WTC11 (cell line): ENCODE data around the gene HLA-C. TPM values are rescaled to one million over a fixed set of nuclear protein-coding genes. Genes with fewer than 3 reads are reported as not detected.

Source experiments
- ATAC-seq: fragments of 200-7000 bp; cut with Tn5 transposase; 2 replicates; pipeline ENCODE4 v1.10.0; 2021; ENCODE audit warnings: mild to moderate bottlenecking, moderate library complexity
- CTCF ChIA-PET: fragments of 300-600 bp; sonication (Branson Sonifier 250); formaldehyde crosslinking; loops from one replicate; lab custom pipeline; 2021; ENCODE audit warnings: antibody characterized with exemption; lab: Charles Lee
- POLR2A ChIA-PET: fragments of 350-600 bp; sonication (Branson Sonifier 250); formaldehyde crosslinking; loops from one replicate; lab custom pipeline; 2021; ENCODE audit warnings: antibody characterized with exemption; lab: Charles Lee
- DNase-seq: peaks from one replicate; pipeline ENCODE4 v3.0.0; 2021; ENCODE audit warnings: low spot score
- H3K27ac Mint-ChIP-seq: 2 replicates; pipeline ENCODE4 v1.8.0; 2021; ENCODE audit warnings: mixed read lengths
- H3K27me3 Mint-ChIP-seq: 2 replicates; pipeline ENCODE4 v1.8.0; 2021; ENCODE audit warnings: low read depth, mild to moderate bottlenecking, moderate library complexity, mixed read lengths
- H3K36me3 Mint-ChIP-seq: 2 replicates; pipeline ENCODE4 v1.8.0; 2021; ENCODE audit warnings: mixed read lengths
- H3K4me1 Mint-ChIP-seq: 2 replicates; pipeline ENCODE4 v1.8.0; 2022; ENCODE audit warnings: mixed read lengths
- H3K4me3 Mint-ChIP-seq: 2 replicates; pipeline ENCODE4 v1.8.0; 2021; ENCODE audit warnings: mild to moderate bottlenecking, moderate library complexity, mixed read lengths
- H3K9me3 Mint-ChIP-seq: 2 replicates; pipeline ENCODE4 v1.8.0; 2021; ENCODE audit warnings: mixed read lengths
- AFF4 ChIP-seq: sonication (generic); formaldehyde crosslinking; IDR thresholded peaks from 2 replicates; pipeline ENCODE4 v1.8.1; 2023; ENCODE audit warnings: mild to moderate bottlenecking, missing genetic modification reagents, borderline replicate concordance
- ATF2 ChIP-seq: sonication (generic); formaldehyde crosslinking; IDR thresholded peaks from 2 replicates; pipeline ENCODE4 v1.8.1; 2022; ENCODE audit warnings: low read depth, missing genetic modification reagents, borderline replicate concordance
- CDX4 ChIP-seq: fragments of 250-450 bp; sonication (Bioruptor Pico); IDR thresholded peaks from 2 replicates; pipeline ENCODE4 v1.9.0; 2021; ENCODE audit warnings: moderate library complexity, mild to moderate bottlenecking, inconsistent platforms, borderline replicate concordance
- FOXJ3 ChIP-seq: sonication (generic); formaldehyde crosslinking; IDR thresholded peaks from 2 replicates; pipeline ENCODE4 v1.9.0; 2021; ENCODE audit warnings: missing genetic modification reagents, mild to moderate bottlenecking, borderline replicate concordance
- NFYB ChIP-seq: sonication (generic); formaldehyde crosslinking; conservative IDR thresholded peaks from 2 replicates; pipeline ENCODE4 v1.8.0; 2022; ENCODE audit warnings: low read depth, missing genetic modification reagents
- RORB ChIP-seq: fragments of 250-450 bp; sonication (Bioruptor Pico); IDR thresholded peaks from 2 replicates; pipeline ENCODE4 v1.9.0; 2021; ENCODE audit warnings: mild to moderate bottlenecking
- SOX15 ChIP-seq: fragments of 250-450 bp; sonication (Bioruptor Pico); IDR thresholded peaks from 2 replicates; pipeline ENCODE4 v1.9.0; 2021; ENCODE audit warnings: mild to moderate bottlenecking
- USF2 ChIP-seq: sonication (generic); formaldehyde crosslinking; IDR thresholded peaks from 2 replicates; pipeline ENCODE4 v1.8.1; 2023; ENCODE audit warnings: mild to moderate bottlenecking, missing genetic modification reagents, moderate library complexity
- ZBTB43 ChIP-seq: sonication (generic); formaldehyde crosslinking; IDR thresholded peaks from 2 replicates; pipeline ENCODE4 v1.8.1; 2023; ENCODE audit warnings: mild to moderate bottlenecking, missing genetic modification reagents
- ZNF396 ChIP-seq: fragments of 250-450 bp; sonication (Bioruptor Pico); IDR thresholded peaks from 2 replicates; pipeline ENCODE4 v1.8.0; 2021; ENCODE audit warnings: mild to moderate bottlenecking, moderate library complexity, borderline replicate concordance
- ZNF423 ChIP-seq: fragments of 250-450 bp; sonication (Bioruptor Pico); IDR thresholded peaks from 2 replicates; pipeline ENCODE4 v2.1.2; 2022; ENCODE audit warnings: mild to moderate bottlenecking, moderate library complexity
- ZNF425 ChIP-seq: fragments of 250-450 bp; sonication (Bioruptor Pico); conservative IDR thresholded peaks from 2 replicates; pipeline ENCODE4 v1.9.0; 2021; ENCODE audit warnings: mild to moderate bottlenecking
- ZNF532 ChIP-seq: fragments of 250-450 bp; sonication (Bioruptor Pico); IDR thresholded peaks from 2 replicates; pipeline ENCODE4 v1.9.0; 2021; ENCODE audit warnings: mild to moderate bottlenecking, borderline replicate concordance
- ZSCAN18 ChIP-seq: fragments of 250-450 bp; sonication (Bioruptor Pico); IDR thresholded peaks from 2 replicates; pipeline ENCODE4 v2.1.2; 2022; ENCODE audit warnings: mild to moderate bottlenecking, moderate library complexity
- total RNA-seq: library from RNA; stranded (reverse); gene quantifications from 3 replicates; pipeline ENCODE4 v1.2.3, GENCODE V29; 2021

HLA-C gene
- total RNA-seq, 1 experiment from 2014 or later, result 82.9 TPM

- ATAC-seq, result no peak
- ChIA-PET CTCF (no interaction called here), POLR2A (no interaction called here)
- Mint-ChIP-seq H3K36me3 (peaks cover 32% of the 10 kb centered on the region), H3K27ac (no peak overlapping the region), H3K27me3 (peaks cover 23% of the 10 kb centered on the region), H3K4me3 (no peak overlapping the region), H3K4me1 (peaks cover 12% of the 10 kb centered on the region), H3K9me3 (peaks cover 25% of the 10 kb centered on the region)
- TF ChIP-seq ZBTB43 (CRISPR knock-in tag) (no peak), FOXJ3 (CRISPR knock-in tag) (no peak), NFYB (CRISPR knock-in tag) (no peak), RORB (CRISPR knock-in tag) (no peak), ZNF532 (CRISPR knock-in tag) (no peak), AFF4 (CRISPR knock-in tag) (no peak), SOX15 (no peak)
- DNase-seq, result no peak
Observed at GRCh38 chr6:31267651-31268368, 4.1 kb downstream of the HLA-C start.

- POLR2A ChIA-PET, result no interaction called here
- CTCF ChIA-PET, result no interaction called here
- no peak overlapping the region for H3K27ac Mint-ChIP-seq
- peaks cover 18% of the 10 kb centered on the region for H3K27me3 Mint-ChIP-seq
- no peak for ATAC-seq
- no peak for DNase-seq
- peaks cover 42% of the 10 kb centered on the region for H3K36me3 Mint-ChIP-seq
- peaks cover 35% of the 10 kb centered on the region for H3K9me3 Mint-ChIP-seq
- no peak overlapping the region for H3K4me3 Mint-ChIP-seq
- H3K4me1 Mint-ChIP-seq, result peaks cover 5% of the 10 kb centered on the region; the same call in 1 of the 2 replicates
- TF ChIP-seq ZSCAN18 (CRISPR knock-in tag) (no peak), RORB (CRISPR knock-in tag) (no peak), ATF2 (no peak), USF2 (no peak), ZNF423 (CRISPR knock-in tag) (no peak), ZNF425 (CRISPR knock-in tag) (no peak), CDX4 (no peak), ZNF396 (CRISPR knock-in tag) (no peak)
Observed at GRCh38 chr6:31266567-31267360, 5.1 kb downstream of the HLA-C start.
